Measurements from ENCODE around the gene SASS6. TPM values are rescaled to one million over a fixed set of nuclear protein-coding genes. Genes with fewer than 3 reads are reported as not detected.
"Not testable (repeated sequence)": the region's sequence is repeated elsewhere in the genome, so short reads cannot be mapped to it uniquely, and the experiment has no call there.

SASS6 gene
- total and polyA plus RNA-seq, 2 donors (not counting 3 experiments of a cell fraction or from before 2014, with no cell fraction given), result 0.44 to 7.3 TPM

DNA sequence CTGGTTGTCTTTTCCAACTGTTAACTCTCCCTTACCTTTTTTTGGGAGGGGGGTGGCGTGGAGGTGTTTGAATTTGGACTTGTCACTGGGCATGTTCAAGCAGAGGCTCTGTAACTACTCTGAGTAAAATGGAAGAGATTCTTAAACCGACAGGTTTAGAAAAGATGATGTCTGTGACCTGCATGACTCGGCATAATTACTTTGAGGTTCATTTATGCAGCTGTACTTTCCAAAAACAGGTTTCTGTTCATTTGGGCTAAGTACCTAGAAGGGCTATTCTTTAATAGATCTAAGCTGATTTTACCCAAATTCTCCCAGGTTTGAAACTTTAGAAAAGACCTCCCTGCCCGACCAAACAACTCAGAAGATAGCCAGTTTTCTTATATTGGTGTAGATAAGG is 82.6 kb downstream of the SASS6 start:
- Histone ChIP-seq H3K4me3 (replicated peaks in 1 of 3; ENCODE audit: insufficient read depth in 1 of 3, low read depth in 1 of 3, low read length in 3 of 3) (no peak overlapping the region), H3K4me1 (ENCODE audit: control insufficient read depth, extremely low read depth, insufficient read depth, low read length) (no peaks in the 10 kb centered on the region), H3K27me3 (ENCODE audit: control insufficient read depth in 2 of 2, insufficient read depth in 2 of 2, low read length in 2 of 2) (no peaks in the 10 kb centered on the region), H3K9me1 (replicated peaks; ENCODE audit: control insufficient read depth, extremely low read depth, insufficient read depth, low read length) (no peaks in the 10 kb centered on the region), H3K79me2 (ENCODE audit: control insufficient read depth, insufficient read depth, low read length) (peaks cover 82% of the 10 kb centered on the region), H3K27ac (ENCODE audit: insufficient read depth, low read depth, low read length) (no peak overlapping the region), H3K9ac (replicated peaks; ENCODE audit: extremely low read depth, insufficient read depth, low read length) (no peak overlapping the region), H4K20me1 (replicated peaks; ENCODE audit: control insufficient read depth, extremely low read depth, insufficient read depth, low read length) (peaks cover 4% of the 10 kb centered on the region), H3K4me2 (ENCODE audit: insufficient read depth, low read length) (no peak overlapping the region), H2AFZ (ENCODE audit: low read depth, low read length) (no peak overlapping the region), H3K9me3 (replicated peaks; ENCODE audit: control insufficient read depth, insufficient read depth, low read length) (no peaks in the 10 kb centered on the region), H3K36me3 (ENCODE audit: control insufficient read depth in 2 of 2, extremely low read depth in 1 of 2, insufficient read depth in 2 of 2, low read length in 2 of 2) (peaks cover 0 to 3% of the 10 kb centered on the region in 2 experiments)
- BruUV-seq (replicated peaks), result no TSS peak
- CTCF ChIA-PET, result no interaction called here
- DNase-seq (ENCODE audit: low read depth, low spot score), result no peak
- intact Hi-C loops (cut with micrococcal nuclease), result no loop called here
- no peak for FAIRE-seq
- TF ChIP-seq, protein P1, sequence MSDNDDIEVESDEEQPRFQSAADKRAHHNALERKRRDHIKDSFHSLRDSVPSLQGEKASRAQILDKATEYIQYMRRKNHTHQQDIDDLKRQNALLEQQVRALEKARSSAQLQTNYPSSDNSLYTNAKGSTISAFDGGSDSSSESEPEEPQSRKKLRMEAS (IDR thresholded peaks at IDR 0.05; ENCODE audit: insufficient read depth, insufficient read length), result no peak
- no peak for TF ChIP-seq GATA2 (IDR thresholded peaks at IDR 0.05; ENCODE audit: insufficient read depth, insufficient read length, low read depth, low read length)
- TF ChIP-seq MYC (IDR thresholded peaks at IDR 0.05; ENCODE audit: low read depth, low read length), result no peak
- TF ChIP-seq, protein P2, sequence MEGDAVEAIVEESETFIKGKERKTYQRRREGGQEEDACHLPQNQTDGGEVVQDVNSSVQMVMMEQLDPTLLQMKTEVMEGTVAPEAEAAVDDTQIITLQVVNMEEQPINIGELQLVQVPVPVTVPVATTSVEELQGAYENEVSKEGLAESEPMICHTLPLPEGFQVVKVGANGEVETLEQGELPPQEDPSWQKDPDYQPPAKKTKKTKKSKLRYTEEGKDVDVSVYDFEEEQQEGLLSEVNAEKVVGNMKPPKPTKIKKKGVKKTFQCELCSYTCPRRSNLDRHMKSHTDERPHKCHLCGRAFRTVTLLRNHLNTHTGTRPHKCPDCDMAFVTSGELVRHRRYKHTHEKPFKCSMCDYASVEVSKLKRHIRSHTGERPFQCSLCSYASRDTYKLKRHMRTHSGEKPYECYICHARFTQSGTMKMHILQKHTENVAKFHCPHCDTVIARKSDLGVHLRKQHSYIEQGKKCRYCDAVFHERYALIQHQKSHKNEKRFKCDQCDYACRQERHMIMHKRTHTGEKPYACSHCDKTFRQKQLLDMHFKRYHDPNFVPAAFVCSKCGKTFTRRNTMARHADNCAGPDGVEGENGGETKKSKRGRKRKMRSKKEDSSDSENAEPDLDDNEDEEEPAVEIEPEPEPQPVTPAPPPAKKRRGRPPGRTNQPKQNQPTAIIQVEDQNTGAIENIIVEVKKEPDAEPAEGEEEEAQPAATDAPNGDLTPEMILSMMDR (IDR thresholded peaks at IDR 0.05; ENCODE audit: extremely low read depth in 1 of 2, insufficient read depth in 1 of 2, low read depth in 1 of 2, low read length in 2 of 2), result no peak
- TF ChIP-seq EZH2 (IDR thresholded peaks at IDR 0.05; ENCODE audit: borderline replicate concordance, low read depth, low read length, severe bottlenecking), result no peak
- TF ChIP-seq FOS (IDR thresholded peaks at IDR 0.05; ENCODE audit: borderline replicate concordance, insufficient read depth, low read length), result no peak
- TF ChIP-seq POLR2AphosphoS5 (IDR thresholded peaks at IDR 0.05; ENCODE audit: insufficient read depth, low read depth, low read length), result no peak
- no peak for TF ChIP-seq JUN (IDR thresholded peaks at IDR 0.05; ENCODE audit: borderline replicate concordance, insufficient read depth, insufficient read length, low read depth)
- no peak for TF ChIP-seq POLR2A (IDR thresholded peaks at IDR 0.05; ENCODE audit: low read depth, low read length)
- dilution Hi-C loops (cut with MboI; ENCODE audit: extremely low pct_ligation_motif_present, low sequenced_read_pairs), result no loop called here
- POLR2A ChIA-PET, result no interaction called here

- POLR2A ChIA-PET; DNase-seq (ENCODE audit: low read depth, low spot score); H3K4me1 ChIP-seq (ENCODE audit: control insufficient read depth, extremely low read depth, insufficient read depth, low read length); H3K9ac ChIP-seq (replicated peaks; ENCODE audit: extremely low read depth, insufficient read depth, low read length); H3K9me1 ChIP-seq (replicated peaks; ENCODE audit: control insufficient read depth, extremely low read depth, insufficient read depth, low read length); H3K27me3 ChIP-seq (ENCODE audit: control insufficient read depth in 2 of 2, insufficient read depth in 2 of 2, low read length in 2 of 2); H3K27ac ChIP-seq (ENCODE audit: insufficient read depth, low read depth, low read length); FAIRE-seq; BruUV-seq (replicated peaks); H3K4me2 ChIP-seq (ENCODE audit: insufficient read depth, low read length); dilution Hi-C loops (cut with MboI; ENCODE audit: extremely low pct_ligation_motif_present, low sequenced_read_pairs); H2AFZ ChIP-seq (ENCODE audit: low read depth, low read length); H3K4me3 ChIP-seq (replicated peaks in 1 of 3; ENCODE audit: insufficient read depth in 1 of 3, low read depth in 1 of 3, low read length in 3 of 3); H4K20me1 ChIP-seq (replicated peaks; ENCODE audit: control insufficient read depth, extremely low read depth, insufficient read depth, low read length); H3K9me3 ChIP-seq (replicated peaks; ENCODE audit: control insufficient read depth, insufficient read depth, low read length); intact Hi-C loops (cut with micrococcal nuclease); H3K36me3 ChIP-seq (ENCODE audit: control insufficient read depth in 2 of 2, extremely low read depth in 1 of 2, insufficient read depth in 2 of 2, low read length in 2 of 2): not testable (repeated sequence)
- CTCF ChIA-PET, result interaction anchor here (0.6 to 1.0 kb wide), 2 partner anchors 8 to 44 kb away, joined by 3 read pairs; no protein-coding TSS in a partner anchor
- H3K79me2 ChIP-seq (ENCODE audit: control insufficient read depth, insufficient read depth, low read length), result peaks cover 97% of the 10 kb centered on the region
These were observed 85.5 kb downstream of the SASS6 start for GRCh38 chr1:100047235-100047708.
